Thyroid gland (tissue), 4 donors: ENCODE data around the gene GCNT1. TPM values are rescaled to one million over a fixed set of nuclear protein-coding genes. Genes with fewer than 3 reads are reported as not detected.
A peak's percentile ranks its signal among the peaks of the same experiment; 100 is the strongest.
"Not testable (repeated sequence)": the region's sequence is repeated elsewhere in the genome, so short reads cannot be mapped to it uniquely, and the experiment has no call there.

ENCODE experiments used
- DNase-seq, 2 donors: peaks; one replicate each; pipeline ENCODE4 v3.0.0-alpha.2; 2019
- H3K27ac ChIP-seq, 3 donors: fragments of 200-600 bp; sonication (generic); 1 replicate in 2 of 3; 2 replicates in 1 of 3; pipeline ENCODE4 v1.5.1; 2016 to 2019; ENCODE audit warnings: mild to moderate bottlenecking in 1 of 3, moderate library complexity in 1 of 3
- H3K27me3 ChIP-seq: fragments of 200-600 bp; sonication (generic); one replicate; pipeline ENCODE4 v1.5.1; 2019
- H3K36me3 ChIP-seq, 2 donors: fragments of 200-600 bp; sonication (generic); one replicate each; pipeline ENCODE4 v1.5.1; 2016 to 2019
- H3K4me1 ChIP-seq, 2 donors: fragments of 200-600 bp; sonication (generic); one replicate each; pipeline ENCODE4 v1.5.1; 2017 to 2019
- H3K4me3 ChIP-seq, 3 donors: fragments of 200-600 bp; sonication (generic); replicated peaks in 1 of 3; 1 replicate in 2 of 3; 2 replicates in 1 of 3; pipeline ENCODE4 v1.5.1; 2016; ENCODE audit warnings: mild to moderate bottlenecking in 1 of 3
- H3K9me3 ChIP-seq: fragments of 200-600 bp; sonication (generic); one replicate; pipeline ENCODE4 v1.5.1; 2017
- CTCF ChIP-seq, 6 experiments: fragments of 200-600 bp in 3 of 6; fragments of 450-650 bp in 3 of 6; sonication (generic) in 3 of 6; IDR thresholded peaks; one replicate each; pipeline ENCODE4 v1.5.1; 2016 to 2019; ENCODE audit warnings: antibody characterized with exemption in 6 of 6, mild to moderate bottlenecking in 2 of 6, inconsistent platforms in 1 of 6, moderate library complexity in 1 of 6
- POLR2A ChIP-seq, 2 donors: fragments of 450-650 bp; IDR thresholded peaks; one replicate each; pipeline ENCODE4 v1.6.1; 2017; ENCODE audit warnings: antibody characterized with exemption in 2 of 2, mild to moderate bottlenecking in 2 of 2, moderate library complexity in 1 of 2
- WGBS, 2 donors: methylation state at CpG; one replicate each; pipeline ENCODE4 v1.1.5; 2017; 5-methylcytosine and 5-hydroxymethylcytosine counted together
- intact Hi-C: fragments of 100-400 bp; cut with DNase I; formaldehyde crosslinking; loops from one replicate; pipeline ENCODE4 v1.15.1; 2023
- total RNA-seq, 4 donors: library from RNA; depleted of rRNA; stranded (reverse); fragments of >200 nt; gene quantifications; one replicate each; pipeline ENCODE4 v1.2.3, GENCODE V29; 2016

Gene GCNT1
- total RNA-seq, 4 donors from 2014 or later: 15.4 to 340 (median 30.9) TPM

GRCh38 chr9:76516350-76516749 is 57.4 kb downstream of the GCNT1 start:
- DNase-seq: peak; percentile 40 to 49
- WGBS, 2 donors: 63 to 68% methylated on average over 6 of the region's 6 CpGs

GRCh38 chr9:76516871-76517270 is 57.9 kb downstream of the GCNT1 start:
- intact Hi-C loops: no loop called here

More at GRCh38 chr9:76516350-76516749, 57.4 kb downstream of the GCNT1 start:
- H3K36me3 ChIP-seq: no peaks in the 10 kb centered on the region
- H3K27me3 ChIP-seq: no peaks in the 10 kb centered on the region
- H3K9me3 ChIP-seq: no peaks in the 10 kb centered on the region
- H3K4me1 ChIP-seq: peaks cover 14 to 38% of the 10 kb centered on the region in 2 donors
- peak overlapping the region in 1 of 3 donors; percentile 13 for H3K27ac ChIP-seq
- intact Hi-C loops: no loop called here
- H3K4me3 ChIP-seq: no peak overlapping the region
- TF ChIP-seq POLR2A (IDR thresholded peaks at IDR 0.05) (no peak), CTCF (IDR thresholded peaks at IDR 0.05) (no peak)

GRCh38 chr9:76519075-76519835 is 60.3 kb downstream of the GCNT1 start:
- WGBS, 2 donors: 57 to 68% methylated on average over 8 of the region's 8 CpGs
- TF ChIP-seq POLR2A (IDR thresholded peaks at IDR 0.05) (peak in 1 of 2 donors; percentile 60), CTCF (IDR thresholded peaks at IDR 0.05) (no peak)
- Histone ChIP-seq H3K27me3 (no peaks in the 10 kb centered on the region), H3K36me3 (no peaks in the 10 kb centered on the region), H3K9me3 (no peaks in the 10 kb centered on the region), H3K4me1 (peaks cover 25 to 53% of the 10 kb centered on the region in 2 donors), H3K27ac (peak overlapping the region; percentile 52 to 99 (median 93)), H3K4me3 (no peak overlapping the region)
- peak; percentile 48 to 56 for DNase-seq
- intact Hi-C loops: no loop called here

More at GRCh38 chr9:76516871-76517270, 57.9 kb downstream of the GCNT1 start:
- WGBS, 2 donors: 85 to 91% methylated on average over 3 of the region's 3 CpGs
- H3K27me3 ChIP-seq: no peaks in the 10 kb centered on the region
- TF ChIP-seq POLR2A (IDR thresholded peaks at IDR 0.05): no peak
- TF ChIP-seq CTCF (IDR thresholded peaks at IDR 0.05): no peak
- H3K4me1 ChIP-seq: peaks cover 19 to 43% of the 10 kb centered on the region in 2 donors
- H3K36me3 ChIP-seq: no peaks in the 10 kb centered on the region
- DNase-seq: no peak
- H3K27ac ChIP-seq: peak overlapping the region in 1 of 3 donors; percentile 13
- no peak overlapping the region for H3K4me3 ChIP-seq
- no peaks in the 10 kb centered on the region for H3K9me3 ChIP-seq

- no peaks in the 10 kb centered on the region for H3K27me3 ChIP-seq
- H3K4me3 ChIP-seq: no peak overlapping the region
- H3K4me1 ChIP-seq: peaks cover 25 to 63% of the 10 kb centered on the region in 2 donors
- 26 to 37% methylated on average over 6 of the region's 6 CpGs for WGBS, 2 donors
- intact Hi-C loops: no loop called here
- TF ChIP-seq POLR2A (IDR thresholded peaks at IDR 0.05) (no peak), CTCF (IDR thresholded peaks at IDR 0.05) (no peak)
- peak overlapping the region; percentile 81 to 99 (median 93) for H3K27ac ChIP-seq
- no peaks in the 10 kb centered on the region for H3K9me3 ChIP-seq
- no peaks in the 10 kb centered on the region for H3K36me3 ChIP-seq
- peak; percentile 54 to 57 for DNase-seq
Measured at GRCh38 chr9:76521244-76521681, 62.3 kb downstream of the GCNT1 start.

GRCh38 chr9:76521906-76522305 is 62.9 kb downstream of the GCNT1 start:
- H3K4me3 ChIP-seq: no peak overlapping the region
- intact Hi-C loops: no loop called here
- peak; percentile 93 to 94 for DNase-seq
- H3K36me3 ChIP-seq: no peaks in the 10 kb centered on the region
- H3K27me3 ChIP-seq: no peaks in the 10 kb centered on the region
- no peaks in the 10 kb centered on the region for H3K9me3 ChIP-seq
- WGBS, 2 donors: 35 to 37% methylated on average over 3 of the region's 3 CpGs
- peak overlapping the region; percentile 93 to 99 (median 97) for H3K27ac ChIP-seq
- TF ChIP-seq POLR2A (IDR thresholded peaks at IDR 0.05): peak in 1 of 2 donors; percentile 10
- no peak for TF ChIP-seq CTCF (IDR thresholded peaks at IDR 0.05)
- peaks cover 25 to 66% of the 10 kb centered on the region in 2 donors for H3K4me1 ChIP-seq

- H3K27ac ChIP-seq: peak overlapping the region in 2 of 3 donors; percentile 93 to 99
Measured at GRCh38 chr9:76523617-76524200, 64.7 kb downstream of the GCNT1 start.

More at GRCh38 chr9:76523617-76524200, 64.7 kb downstream of the GCNT1 start:
- H3K27me3 ChIP-seq, intact Hi-C loops, H3K36me3 ChIP-seq, H3K9me3 ChIP-seq, H3K4me3 ChIP-seq: not testable (repeated sequence)
- DNase-seq: peak in 1 of 2 donors; percentile 43
- 83 to 93% methylated on average over 15 to 36 of the region's 36 CpGs for WGBS, 2 donors
- peaks cover 25 to 52% of the 10 kb centered on the region in 2 donors for H3K4me1 ChIP-seq
